Stomach (tissue), 4 donors: ENCODE data around the gene FUT1.

Experiments used
- CTCF ChIP-seq, 7 experiments: fragments of 450-650 bp in 4 of 7; fragments of 200-600 bp in 3 of 7; sonication (generic) in 3 of 7; IDR thresholded peaks; one replicate each; pipeline ENCODE4 v1.5.1; 2016 to 2019; ENCODE audit warnings: antibody characterized with exemption in 7 of 7, control low read depth in 2 of 7, mild to moderate bottlenecking in 1 of 7
- EP300 ChIP-seq: sonication (generic); formaldehyde crosslinking; IDR thresholded peaks from one replicate; pipeline ENCODE4 v1.6.1; 2017; ENCODE audit warnings: antibody characterized with exemption
- POLR2A ChIP-seq, 4 donors: fragments of 450-650 bp; IDR thresholded peaks; one replicate each; pipeline ENCODE4 v1.6.1; 2016; ENCODE audit warnings: antibody characterized with exemption in 4 of 4, control low read depth in 2 of 4, mild to moderate bottlenecking in 1 of 4, moderate library complexity in 1 of 4
- POLR2AphosphoS5 ChIP-seq, 3 donors: sonication (generic); formaldehyde crosslinking; IDR thresholded peaks; one replicate each; pipeline ENCODE4 v1.6.1; 2016; ENCODE audit warnings: antibody characterized with exemption in 3 of 3

DNA sequence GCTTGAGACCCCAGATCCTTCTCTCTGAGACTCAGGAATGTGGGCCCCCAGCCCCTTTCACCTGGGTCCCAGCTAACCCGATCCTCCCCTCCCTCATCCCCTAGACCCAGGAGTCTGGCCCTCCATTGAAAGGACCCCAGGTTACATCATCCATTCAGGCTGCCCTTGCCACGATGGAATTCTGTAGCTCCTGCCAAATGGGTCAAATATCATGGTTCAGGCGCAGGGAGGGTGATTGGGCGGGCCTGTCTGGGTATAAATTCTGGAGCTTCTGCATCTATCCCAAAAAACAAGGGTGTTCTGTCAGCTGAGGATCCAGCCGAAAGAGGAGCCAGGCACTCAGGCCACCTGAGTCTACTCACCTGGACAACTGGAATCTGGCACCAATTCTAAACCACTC is 3.3 kb upstream of the FUT1 start:
- TF ChIP-seq POLR2A (IDR thresholded peaks at IDR 0.05) (no peak), CTCF (IDR thresholded peaks at IDR 0.05) (no peak), EP300 (no peak), POLR2AphosphoS5 (IDR thresholded peaks at IDR 0.05) (no peak)
